ENCODE results near the gene UMODL1. TPM values are rescaled to one million over a fixed set of nuclear protein-coding genes. Genes with fewer than 3 reads are reported as not detected.

UMODL1 gene
- total and polyA plus RNA-seq, 2 donors (not counting 1 experiment from before 2014, with no cell fraction given) = not detected

DNA sequence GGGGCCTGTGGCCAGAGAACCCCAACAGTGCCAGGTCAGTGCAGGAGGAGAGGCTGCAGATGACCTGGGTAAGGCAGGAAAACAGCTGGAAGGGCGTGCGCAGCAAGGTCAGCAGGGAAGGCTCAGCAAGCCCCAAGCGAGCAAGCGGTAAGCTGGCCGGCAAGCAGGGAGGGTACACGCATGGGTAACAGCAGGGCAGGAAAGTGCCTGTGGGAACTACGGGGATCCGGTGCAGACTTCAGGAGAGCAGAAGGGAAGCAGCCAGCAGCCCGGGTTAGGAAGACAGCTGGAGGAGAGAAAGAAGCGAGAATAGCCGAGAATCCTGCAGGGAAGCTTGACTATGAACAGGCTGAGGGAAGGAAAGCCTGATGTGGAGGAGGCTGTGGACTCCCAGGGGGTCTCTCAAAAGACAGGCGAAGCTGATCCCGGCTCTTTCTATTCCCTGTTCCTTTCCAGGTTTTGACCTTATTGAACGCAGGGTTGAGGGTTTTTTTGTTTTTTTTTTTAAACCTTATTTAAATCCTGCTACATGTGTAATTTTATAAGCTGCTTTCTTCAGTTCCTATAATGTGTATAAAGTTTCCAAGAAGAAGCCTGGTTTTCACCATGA, 20.9 kb downstream of the UMODL1 start:
- H3K27ac ChIP-seq (ENCODE audit: insufficient read depth, low read length) = no peak overlapping the region
- no peak overlapping the region for H3K4me2 ChIP-seq (ENCODE audit: extremely low read depth, insufficient read depth, low read length)
- no peaks in the 10 kb centered on the region for H3K79me2 ChIP-seq (ENCODE audit: control insufficient read depth, insufficient read depth, low read length)
- no peaks in the 10 kb centered on the region for H3K9me3 ChIP-seq (ENCODE audit: control insufficient read depth, insufficient read depth, low read depth, low read length)
- DNase-seq (ENCODE audit: low read depth in 2 of 2) = no peak
- TF ChIP-seq, protein P1, sequence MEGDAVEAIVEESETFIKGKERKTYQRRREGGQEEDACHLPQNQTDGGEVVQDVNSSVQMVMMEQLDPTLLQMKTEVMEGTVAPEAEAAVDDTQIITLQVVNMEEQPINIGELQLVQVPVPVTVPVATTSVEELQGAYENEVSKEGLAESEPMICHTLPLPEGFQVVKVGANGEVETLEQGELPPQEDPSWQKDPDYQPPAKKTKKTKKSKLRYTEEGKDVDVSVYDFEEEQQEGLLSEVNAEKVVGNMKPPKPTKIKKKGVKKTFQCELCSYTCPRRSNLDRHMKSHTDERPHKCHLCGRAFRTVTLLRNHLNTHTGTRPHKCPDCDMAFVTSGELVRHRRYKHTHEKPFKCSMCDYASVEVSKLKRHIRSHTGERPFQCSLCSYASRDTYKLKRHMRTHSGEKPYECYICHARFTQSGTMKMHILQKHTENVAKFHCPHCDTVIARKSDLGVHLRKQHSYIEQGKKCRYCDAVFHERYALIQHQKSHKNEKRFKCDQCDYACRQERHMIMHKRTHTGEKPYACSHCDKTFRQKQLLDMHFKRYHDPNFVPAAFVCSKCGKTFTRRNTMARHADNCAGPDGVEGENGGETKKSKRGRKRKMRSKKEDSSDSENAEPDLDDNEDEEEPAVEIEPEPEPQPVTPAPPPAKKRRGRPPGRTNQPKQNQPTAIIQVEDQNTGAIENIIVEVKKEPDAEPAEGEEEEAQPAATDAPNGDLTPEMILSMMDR (conservative IDR thresholded peaks at IDR 0.05 in 1 of 2, IDR thresholded peaks at IDR 0.05 in 1 of 2; ENCODE audit: low read depth in 1 of 2, low read length in 2 of 2) = no peak
- no peak for TF ChIP-seq EZH2 (IDR thresholded peaks at IDR 0.05; ENCODE audit: low read length, missing control alignments)
- H2AFZ ChIP-seq (ENCODE audit: low read length) = no peak overlapping the region
- peaks cover 13% of the 10 kb centered on the region for H3K27me3 ChIP-seq (ENCODE audit: control insufficient read depth, insufficient read depth, low read length)
- H3K9ac ChIP-seq (ENCODE audit: insufficient read depth, low read length) = no peak overlapping the region
- no peaks in the 10 kb centered on the region for H4K20me1 ChIP-seq (ENCODE audit: control insufficient read depth, extremely low read depth, insufficient read depth, low read length)
- no peaks in the 10 kb centered on the region for H3K36me3 ChIP-seq (ENCODE audit: control insufficient read depth, insufficient read depth, low read length)
- H3K4me1 ChIP-seq (ENCODE audit: control insufficient read depth, extremely low read depth, insufficient read depth, low read length) = no peaks in the 10 kb centered on the region
- no peak overlapping the region for H3K4me3 ChIP-seq (replicated peaks in 1 of 4; ENCODE audit: control extremely low read depth in 1 of 4, insufficient read depth in 1 of 4, low read depth in 3 of 4, low read length in 4 of 4)

DNA sequence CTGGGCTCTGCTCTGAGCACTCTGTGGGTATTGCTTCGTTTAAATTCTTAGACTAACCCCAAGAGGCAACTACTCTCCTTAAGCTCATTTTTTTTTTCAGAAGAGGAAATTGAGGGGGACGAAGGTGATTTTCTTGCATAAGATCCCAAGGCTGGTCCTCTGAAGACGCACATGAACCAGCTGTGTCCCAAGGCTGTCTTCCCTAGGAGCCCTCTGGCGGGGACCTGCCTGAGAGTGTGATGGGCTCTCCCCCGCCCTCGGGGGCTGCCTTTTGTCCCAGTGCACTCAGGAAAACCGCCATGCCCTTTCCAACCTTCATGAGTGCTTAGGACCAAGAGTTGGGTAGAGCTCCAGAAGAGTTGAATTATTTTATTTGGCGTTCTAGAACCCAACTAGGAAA, 21.7 kb downstream of the UMODL1 start:
- Histone ChIP-seq H3K36me3 (ENCODE audit: control insufficient read depth, insufficient read depth, low read length) (no peaks in the 10 kb centered on the region), H3K4me1 (ENCODE audit: control insufficient read depth, extremely low read depth, insufficient read depth, low read length) (peaks cover 4% of the 10 kb centered on the region), H3K79me2 (ENCODE audit: control insufficient read depth, insufficient read depth, low read length) (no peaks in the 10 kb centered on the region), H3K27ac (ENCODE audit: insufficient read depth, low read length) (no peak overlapping the region), H2AFZ (ENCODE audit: low read length) (no peak overlapping the region), H3K4me2 (ENCODE audit: extremely low read depth, insufficient read depth, low read length) (no peak overlapping the region), H3K27me3 (ENCODE audit: control insufficient read depth, insufficient read depth, low read length) (peaks cover 13% of the 10 kb centered on the region), H3K4me3 (replicated peaks in 1 of 4; ENCODE audit: control extremely low read depth in 1 of 4, insufficient read depth in 1 of 4, low read depth in 3 of 4, low read length in 4 of 4) (no peak overlapping the region), H3K9me3 (ENCODE audit: control insufficient read depth, insufficient read depth, low read depth, low read length) (no peaks in the 10 kb centered on the region), H3K9ac (ENCODE audit: insufficient read depth, low read length) (no peak overlapping the region), H4K20me1 (ENCODE audit: control insufficient read depth, extremely low read depth, insufficient read depth, low read length) (no peaks in the 10 kb centered on the region)
- TF ChIP-seq, protein P1 (conservative IDR thresholded peaks at IDR 0.05 in 1 of 2, IDR thresholded peaks at IDR 0.05 in 1 of 2; ENCODE audit: low read depth in 1 of 2, low read length in 2 of 2) = no peak
- no peak for TF ChIP-seq EZH2 (IDR thresholded peaks at IDR 0.05; ENCODE audit: low read length, missing control alignments)
- no peak for DNase-seq (ENCODE audit: low read depth in 2 of 2)

DNA sequence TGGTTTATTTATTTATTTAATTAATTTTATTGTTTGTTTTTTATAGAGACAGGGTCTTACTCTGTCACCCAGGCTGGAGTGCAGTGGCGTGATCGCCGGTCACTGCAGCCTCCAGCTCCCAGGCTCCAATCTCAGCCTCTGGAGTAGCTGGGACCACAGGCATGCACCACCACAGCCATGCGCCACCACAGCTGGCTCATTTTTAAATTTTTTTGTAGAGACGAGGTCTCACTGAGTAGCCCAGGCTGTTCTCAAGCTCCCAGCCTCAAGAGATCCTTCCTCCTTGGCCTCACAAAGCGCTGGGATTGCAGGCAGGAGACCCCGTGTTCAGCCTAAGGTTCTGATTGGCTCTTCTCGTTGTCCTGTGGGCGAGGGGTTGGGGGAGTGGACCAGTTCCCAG, 22.1 kb downstream of the UMODL1 start:
- Histone ChIP-seq H3K4me1 (ENCODE audit: control insufficient read depth, extremely low read depth, insufficient read depth, low read length) (peaks cover 5% of the 10 kb centered on the region), H3K4me3 (replicated peaks in 1 of 4; ENCODE audit: control extremely low read depth in 1 of 4, insufficient read depth in 1 of 4, low read depth in 3 of 4, low read length in 4 of 4) (no peak overlapping the region), H2AFZ (ENCODE audit: low read length) (no peak overlapping the region), H3K79me2 (ENCODE audit: control insufficient read depth, insufficient read depth, low read length) (no peaks in the 10 kb centered on the region), H4K20me1 (ENCODE audit: control insufficient read depth, extremely low read depth, insufficient read depth, low read length) (no peaks in the 10 kb centered on the region), H3K9ac (ENCODE audit: insufficient read depth, low read length) (no peak overlapping the region), H3K4me2 (ENCODE audit: extremely low read depth, insufficient read depth, low read length) (no peak overlapping the region), H3K27me3 (ENCODE audit: control insufficient read depth, insufficient read depth, low read length) (peaks cover 13% of the 10 kb centered on the region), H3K36me3 (ENCODE audit: control insufficient read depth, insufficient read depth, low read length) (no peaks in the 10 kb centered on the region), H3K27ac (ENCODE audit: insufficient read depth, low read length) (no peak overlapping the region), H3K9me3 (ENCODE audit: control insufficient read depth, insufficient read depth, low read depth, low read length) (no peaks in the 10 kb centered on the region)
- DNase-seq (ENCODE audit: low read depth in 2 of 2) = peak in 1 of 2 donors; percentile 72
- TF ChIP-seq EZH2 (IDR thresholded peaks at IDR 0.05; ENCODE audit: low read length, missing control alignments) = no peak
- TF ChIP-seq, protein P1 (conservative IDR thresholded peaks at IDR 0.05 in 1 of 2, IDR thresholded peaks at IDR 0.05 in 1 of 2; ENCODE audit: low read depth in 1 of 2, low read length in 2 of 2) = no peak

All from fibroblast of lung (primary cell).